WERI-Rb-1 (cell line): Measurements from ENCODE around the gene PTH2R.
"Not testable (repeated sequence)": the region's sequence is repeated elsewhere in the genome, so short reads cannot be mapped to it uniquely, and the experiment has no call there.

ENCODE experiments used
- DNase-seq: peaks from one replicate; pipeline ENCODE4 v3.0.0-alpha.2; 2020
- H3K27ac ChIP-seq: fragments of 250-450 bp; sonication (Bioruptor Pico); 2 replicates; pipeline ENCODE4 v1.5.1; 2020; ENCODE audit warnings: mild to moderate bottlenecking, moderate library complexity
- H3K27me3 ChIP-seq: fragments of 250-450 bp; sonication (Bioruptor Pico); 2 replicates; pipeline ENCODE4 v1.5.1; 2021; ENCODE audit warnings: mild to moderate bottlenecking, low read depth, moderate library complexity; ENCODE audit not compliant: insufficient read depth, severe bottlenecking
- H3K36me3 ChIP-seq: fragments of 250-450 bp; sonication (Bioruptor Pico); 2 replicates; pipeline ENCODE4 v1.5.1; 2020; ENCODE audit warnings: mild to moderate bottlenecking, moderate library complexity
- H3K4me3 ChIP-seq: 2 replicates; pipeline ENCODE4 v1.5.1; 2011; ENCODE audit warnings: low read depth, mild to moderate bottlenecking, control low read depth, low read length
- H3K9me3 ChIP-seq: fragments of 250-450 bp; sonication (Bioruptor Pico); 2 replicates; pipeline ENCODE4 v1.5.1; 2021; ENCODE audit warnings: mild to moderate bottlenecking, moderate library complexity; ENCODE audit not compliant: severe bottlenecking
- CTCF ChIP-seq: IDR thresholded peaks from 2 replicates; pipeline ENCODE4 v1.5.1; 2011; ENCODE audit warnings: low read depth, mild to moderate bottlenecking, control low read depth, inconsistent platforms, low read length

Gene PTH2R

GRCh38 chr2:208441951-208442350 is 35.4 kb downstream of the PTH2R start:
- Histone ChIP-seq H3K9me3 (no peaks in the 10 kb centered on the region), H3K27me3 (no peaks in the 10 kb centered on the region), H3K4me3 (no peak overlapping the region), H3K27ac (no peak overlapping the region), H3K36me3 (no peaks in the 10 kb centered on the region)
- TF ChIP-seq CTCF: no peak
- DNase-seq: no peak

- not testable (repeated sequence) for H3K27me3 ChIP-seq, H3K4me3 ChIP-seq, DNase-seq, H3K27ac ChIP-seq, H3K36me3 ChIP-seq, H3K9me3 ChIP-seq
These were observed 40.9 kb downstream of the PTH2R start for GRCh38 chr2:208447447-208447846.

- Histone ChIP-seq H3K27ac (no peak overlapping the region), H3K9me3 (no peaks in the 10 kb centered on the region), H3K36me3 (no peaks in the 10 kb centered on the region), H3K4me3 (no peak overlapping the region), H3K27me3 (no peaks in the 10 kb centered on the region)
- no peak for TF ChIP-seq CTCF
- no peak for DNase-seq
These were observed 44.5 kb downstream of the PTH2R start for GRCh38 chr2:208451061-208451460.

- no peak overlapping the region for H3K27ac ChIP-seq
- H3K9me3 ChIP-seq: no peaks in the 10 kb centered on the region
- H3K4me3 ChIP-seq: no peak overlapping the region
- no peaks in the 10 kb centered on the region for H3K27me3 ChIP-seq
- TF ChIP-seq CTCF: no peak
- no peaks in the 10 kb centered on the region for H3K36me3 ChIP-seq
- DNase-seq: no peak
These were observed 48.3 kb downstream of the PTH2R start for GRCh38 chr2:208454861-208455260.

GRCh38 chr2:208463721-208464120 is 57.1 kb downstream of the PTH2R start:
- TF ChIP-seq CTCF: no peak
- Histone ChIP-seq H3K27me3 (no peaks in the 10 kb centered on the region), H3K4me3 (no peak overlapping the region), H3K36me3 (no peaks in the 10 kb centered on the region), H3K9me3 (no peaks in the 10 kb centered on the region), H3K27ac (no peak overlapping the region)
- DNase-seq: no peak

GRCh38 chr2:208464205-208464604 is 57.6 kb downstream of the PTH2R start:
- no peak for DNase-seq
- Histone ChIP-seq H3K27me3 (no peaks in the 10 kb centered on the region), H3K27ac (no peak overlapping the region), H3K9me3 (no peaks in the 10 kb centered on the region), H3K36me3 (no peaks in the 10 kb centered on the region), H3K4me3 (no peak overlapping the region)
- no peak for TF ChIP-seq CTCF
